OCI-LY7 (cell line): Measurements from ENCODE around the gene KYAT1. TPM values are rescaled to one million over a fixed set of nuclear protein-coding genes. Genes with fewer than 3 reads are reported as not detected.

ENCODE experiments used
- BruUV-seq: library from RNA; stranded (reverse); fragments of 400-500 nt; replicated peaks from 2 replicates; lab custom pipeline; 2021; lab: Mats Ljungman, UMichigan
- CTCF ChIA-PET: fragments of 300-600 bp; sonication (Branson Sonifier 250); formaldehyde crosslinking; loops from one replicate; lab custom pipeline; 2022; ENCODE audit warnings: antibody characterized with exemption; ENCODE audit not compliant: unreplicated experiment; lab: Charles Lee
- POLR2A ChIA-PET: fragments of 300-600 bp; sonication (Branson Sonifier 250); formaldehyde crosslinking; loops from one replicate; lab custom pipeline; 2022; ENCODE audit warnings: antibody characterized with exemption; lab: Charles Lee
- DNase-seq: peaks from one replicate; pipeline ENCODE4 v3.0.0-alpha.2; 2015; ENCODE audit warnings: low spot score
- H2AFZ ChIP-seq: fragments of 200-600 bp; sonication (generic), shearing (Covaris generic); 2 replicates; pipeline ENCODE4 v1.6.1; 2014; ENCODE audit warnings: mild to moderate bottlenecking, antibody characterized with exemption, low read length, moderate library complexity
- H3K27ac ChIP-seq: fragments of 200-600 bp; sonication (generic); 2 replicates; pipeline ENCODE4 v1.5.1; 2014; ENCODE audit warnings: mixed run types, low read depth, mild to moderate bottlenecking, moderate library complexity, low read length, inconsistent platforms; ENCODE audit not compliant: poor library complexity, severe bottlenecking
- H3K36me3 ChIP-seq: fragments of 200-600 bp; sonication (generic); 2 replicates; pipeline ENCODE4 v1.6.1; 2014; ENCODE audit warnings: mild to moderate bottlenecking, antibody characterized with exemption, low read length, moderate library complexity, mixed read lengths; ENCODE audit not compliant: insufficient read depth
- H3K4me1 ChIP-seq: fragments of 200-600 bp; sonication (generic); 2 replicates; pipeline ENCODE4 v1.5.1; 2014; ENCODE audit warnings: mild to moderate bottlenecking, low read length; ENCODE audit not compliant: insufficient read depth, poor library complexity, severe bottlenecking
- H3K4me2 ChIP-seq: fragments of 200-600 bp; sonication (generic); 2 replicates; pipeline ENCODE4 v1.6.1; 2014; ENCODE audit warnings: mild to moderate bottlenecking, low read length
- H3K4me3 ChIP-seq: fragments of 200-600 bp; sonication (generic); 2 replicates; pipeline ENCODE4 v1.5.1; 2014; ENCODE audit warnings: mild to moderate bottlenecking, low read depth, low read length; ENCODE audit not compliant: poor library complexity, severe bottlenecking
- H3K79me2 ChIP-seq: fragments of 200-600 bp; sonication (generic); 2 replicates; pipeline ENCODE4 v1.6.1; 2016; ENCODE audit warnings: low read depth, mild to moderate bottlenecking, low read length, moderate library complexity, mixed read lengths; ENCODE audit not compliant: insufficient read depth
- H3K9me2 ChIP-seq: fragments of 200-600 bp; sonication (generic); 2 replicates; pipeline ENCODE4 v1.6.1; 2016; ENCODE audit warnings: mild to moderate bottlenecking, low read length, mixed read lengths; ENCODE audit not compliant: insufficient read depth
- H3K9me3 ChIP-seq: fragments of 200-600 bp; sonication (generic); 2 replicates; pipeline ENCODE4 v1.6.1; 2014; ENCODE audit warnings: mild to moderate bottlenecking, mixed run types, low read length, mixed read lengths
- H4K20me1 ChIP-seq: fragments of 200-600 bp; sonication (generic); 2 replicates; pipeline ENCODE4 v1.6.1; 2014; ENCODE audit warnings: mild to moderate bottlenecking, antibody characterized with exemption, low read length, moderate library complexity, mixed read lengths; ENCODE audit not compliant: insufficient read depth
- EZH2phosphoT487 ChIP-seq: fragments of 200-600 bp; sonication (generic); IDR thresholded peaks from 2 replicates; pipeline ENCODE4 v1.6.1; 2018; ENCODE audit warnings: low read depth, borderline replicate concordance, mild to moderate bottlenecking, mixed run types, antibody characterized with exemption, low read length, moderate library complexity, mixed read lengths
- intact Hi-C: fragments of 100-400 bp; cut with micrococcal nuclease; formaldehyde crosslinking; loops from one replicate; pipeline ENCODE4 v1.10.0; 2022; ENCODE audit not compliant: unreplicated experiment
- total RNA-seq, 2 experiments: library from RNA; depleted of rRNA in 1 of 2; stranded (reverse); fragments of >200 nt in 1 of 2; shearing (Covaris generic) in 1 of 2; gene quantifications; 2 replicates each; pipeline ENCODE4 v1.2.3, GENCODE V29; 2014 to 2022
- TF ChIP-seq, protein P1 (sequence below): fragments of 200-600 bp; sonication (generic); conservative IDR thresholded peaks from 2 replicates; pipeline ENCODE4 v1.5.1; 2014; ENCODE audit warnings: mild to moderate bottlenecking, antibody characterized with exemption, low read length, moderate library complexity, mixed read lengths

Gene KYAT1
- total RNA-seq, 2 experiments from 2014 or later: 28.3 to 44.7 TPM

DNA sequence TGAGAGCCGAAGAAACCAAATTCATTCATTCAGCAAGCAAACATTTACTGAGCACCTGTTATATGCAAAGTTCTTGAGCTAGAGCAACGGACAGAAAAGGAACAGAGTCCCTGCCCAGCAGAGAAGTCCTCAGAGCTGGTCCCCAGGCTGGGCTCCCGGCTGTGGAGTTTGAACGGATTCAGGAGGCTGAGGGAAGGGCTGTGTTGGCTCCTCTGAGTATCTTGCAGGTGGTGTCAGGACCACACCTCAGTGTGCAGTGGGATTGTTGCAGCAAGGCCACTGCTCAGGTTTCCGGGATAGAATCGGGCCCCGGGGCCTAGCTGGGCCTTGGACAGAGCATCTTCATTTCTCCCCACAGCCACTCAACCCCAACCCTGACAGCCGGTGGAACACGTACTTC lies 89.6 kb downstream of the KYAT1 start:
- H3K9me3 ChIP-seq: no peaks in the 10 kb centered on the region
- peaks cover 67% of the 10 kb centered on the region for H3K36me3 ChIP-seq
- peaks cover 11% of the 10 kb centered on the region for H3K4me1 ChIP-seq
- H3K9me2 ChIP-seq: no peaks in the 10 kb centered on the region
- ChIA-PET POLR2A (no interaction called here), CTCF (no interaction called here)
- no TSS peak for BruUV-seq
- peaks cover 17% of the 10 kb centered on the region for H3K79me2 ChIP-seq
- no peak overlapping the region for H2AFZ ChIP-seq
- TF ChIP-seq, protein P1, sequence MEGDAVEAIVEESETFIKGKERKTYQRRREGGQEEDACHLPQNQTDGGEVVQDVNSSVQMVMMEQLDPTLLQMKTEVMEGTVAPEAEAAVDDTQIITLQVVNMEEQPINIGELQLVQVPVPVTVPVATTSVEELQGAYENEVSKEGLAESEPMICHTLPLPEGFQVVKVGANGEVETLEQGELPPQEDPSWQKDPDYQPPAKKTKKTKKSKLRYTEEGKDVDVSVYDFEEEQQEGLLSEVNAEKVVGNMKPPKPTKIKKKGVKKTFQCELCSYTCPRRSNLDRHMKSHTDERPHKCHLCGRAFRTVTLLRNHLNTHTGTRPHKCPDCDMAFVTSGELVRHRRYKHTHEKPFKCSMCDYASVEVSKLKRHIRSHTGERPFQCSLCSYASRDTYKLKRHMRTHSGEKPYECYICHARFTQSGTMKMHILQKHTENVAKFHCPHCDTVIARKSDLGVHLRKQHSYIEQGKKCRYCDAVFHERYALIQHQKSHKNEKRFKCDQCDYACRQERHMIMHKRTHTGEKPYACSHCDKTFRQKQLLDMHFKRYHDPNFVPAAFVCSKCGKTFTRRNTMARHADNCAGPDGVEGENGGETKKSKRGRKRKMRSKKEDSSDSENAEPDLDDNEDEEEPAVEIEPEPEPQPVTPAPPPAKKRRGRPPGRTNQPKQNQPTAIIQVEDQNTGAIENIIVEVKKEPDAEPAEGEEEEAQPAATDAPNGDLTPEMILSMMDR: no peak
- no peak for TF ChIP-seq EZH2phosphoT487
- H3K4me3 ChIP-seq: no peak overlapping the region
- no peak for DNase-seq
- no peak overlapping the region for H3K27ac ChIP-seq
- no peaks in the 10 kb centered on the region for H4K20me1 ChIP-seq
- H3K4me2 ChIP-seq: no peak overlapping the region
- intact Hi-C loops: no loop called here

DNA sequence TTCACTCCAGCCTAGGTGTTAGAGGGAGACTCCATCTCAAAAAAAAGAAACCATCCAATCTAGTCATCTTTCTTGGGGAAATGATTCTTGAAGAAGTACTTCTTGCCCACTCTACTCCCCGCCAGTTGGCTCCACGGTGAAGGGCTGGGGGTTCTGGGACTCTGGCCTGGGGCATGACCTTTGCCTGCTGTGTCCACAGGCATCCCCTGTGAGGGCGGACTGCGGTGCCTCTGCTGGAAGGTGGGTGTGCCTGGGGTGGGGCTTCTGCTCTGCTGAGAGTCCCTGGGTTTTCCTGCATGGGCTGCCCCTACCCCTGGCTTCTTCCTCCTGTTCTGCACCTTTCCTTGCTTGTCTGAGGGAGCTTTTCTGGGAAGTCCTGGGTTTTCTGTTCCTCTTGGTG lies 91.2 kb downstream of the KYAT1 start:
- peaks cover 17% of the 10 kb centered on the region for H3K79me2 ChIP-seq
- ChIA-PET CTCF (interaction anchor here (0.6 kb wide), 1 partner anchor 28 kb away, joined by 3 read pairs; the partner anchor contains the start of gene ENDOG), POLR2A (no interaction called here)
- H3K4me2 ChIP-seq: no peak overlapping the region
- peaks cover 53% of the 10 kb centered on the region for H3K36me3 ChIP-seq
- peaks cover under 1% of the 10 kb centered on the region; the same call in 1 of the 2 replicates for H3K9me3 ChIP-seq
- no peaks in the 10 kb centered on the region for H3K9me2 ChIP-seq
- intact Hi-C loops: no loop called here
- BruUV-seq: no TSS peak
- TF ChIP-seq, protein P1: no peak
- no peak for TF ChIP-seq EZH2phosphoT487
- H2AFZ ChIP-seq: no peak overlapping the region
- no peak overlapping the region for H3K27ac ChIP-seq
- DNase-seq: no peak
- H4K20me1 ChIP-seq: no peaks in the 10 kb centered on the region
- H3K4me1 ChIP-seq: peaks cover 19% of the 10 kb centered on the region
- no peak overlapping the region for H3K4me3 ChIP-seq

DNA sequence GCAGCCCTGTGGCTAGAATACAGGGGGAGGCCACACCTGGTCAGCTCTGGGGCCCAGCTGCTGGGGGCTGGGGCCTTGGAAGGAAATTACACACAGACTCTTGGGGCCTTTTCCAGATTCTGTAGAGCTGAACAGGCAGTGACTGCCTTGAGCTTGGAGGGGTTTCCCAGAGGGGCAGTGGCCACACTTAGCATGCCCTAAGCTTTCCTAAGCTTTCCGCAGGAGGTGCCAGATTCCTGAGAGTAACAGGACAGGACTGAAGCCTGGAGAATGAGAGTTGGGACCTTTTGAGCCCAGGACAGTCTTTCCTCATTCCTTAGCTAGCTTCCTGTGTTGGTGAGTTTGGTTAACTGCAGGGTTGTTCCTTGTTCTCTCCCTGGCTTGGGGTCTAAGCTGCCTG lies 93.3 kb downstream of the KYAT1 start:
- TF ChIP-seq EZH2phosphoT487: no peak
- TF ChIP-seq, protein P1: no peak
- intact Hi-C loops: loop anchor here (10.0 kb wide), 1 partner anchor 144 kb away; no protein-coding TSS in a partner anchor
- no peak overlapping the region for H3K27ac ChIP-seq
- peaks cover 27% of the 10 kb centered on the region for H3K4me1 ChIP-seq
- ChIA-PET POLR2A (interaction anchor here (0.6 to 1.8 kb wide), 10 partner anchors 10 to 528 kb away, joined by 3 to 9 read pairs (median 4); partner anchors contain the start of genes ENDOG, ZDHHC12 and ZER1), CTCF (interaction anchor here (1.4 kb wide), 1 partner anchor 30 kb away, joined by 3 read pairs; the partner anchor contains the start of gene ENDOG)
- peaks cover 5% of the 10 kb centered on the region; the same call in 1 of the 2 replicates for H3K9me3 ChIP-seq
- peak overlapping the region; percentile 94 for H3K4me2 ChIP-seq
- no peaks in the 10 kb centered on the region for H4K20me1 ChIP-seq
- BruUV-seq: no TSS peak
- no peaks in the 10 kb centered on the region for H3K9me2 ChIP-seq
- H3K4me3 ChIP-seq: peak overlapping the region; percentile 97
- no peak for DNase-seq
- no peak overlapping the region for H2AFZ ChIP-seq
- peaks cover 17% of the 10 kb centered on the region for H3K79me2 ChIP-seq
- H3K36me3 ChIP-seq: peaks cover 39% of the 10 kb centered on the region
